Raji (cell line): ENCODE results near the gene PSAP.

Experiments used
- POLR2A ChIP-seq: IDR thresholded peaks from 2 replicates; pipeline ENCODE4 v1.6.1; 2011; ENCODE audit warnings: low read depth, low read length, control low read depth; ENCODE audit not compliant: insufficient read depth

The PSAP gene

DNA sequence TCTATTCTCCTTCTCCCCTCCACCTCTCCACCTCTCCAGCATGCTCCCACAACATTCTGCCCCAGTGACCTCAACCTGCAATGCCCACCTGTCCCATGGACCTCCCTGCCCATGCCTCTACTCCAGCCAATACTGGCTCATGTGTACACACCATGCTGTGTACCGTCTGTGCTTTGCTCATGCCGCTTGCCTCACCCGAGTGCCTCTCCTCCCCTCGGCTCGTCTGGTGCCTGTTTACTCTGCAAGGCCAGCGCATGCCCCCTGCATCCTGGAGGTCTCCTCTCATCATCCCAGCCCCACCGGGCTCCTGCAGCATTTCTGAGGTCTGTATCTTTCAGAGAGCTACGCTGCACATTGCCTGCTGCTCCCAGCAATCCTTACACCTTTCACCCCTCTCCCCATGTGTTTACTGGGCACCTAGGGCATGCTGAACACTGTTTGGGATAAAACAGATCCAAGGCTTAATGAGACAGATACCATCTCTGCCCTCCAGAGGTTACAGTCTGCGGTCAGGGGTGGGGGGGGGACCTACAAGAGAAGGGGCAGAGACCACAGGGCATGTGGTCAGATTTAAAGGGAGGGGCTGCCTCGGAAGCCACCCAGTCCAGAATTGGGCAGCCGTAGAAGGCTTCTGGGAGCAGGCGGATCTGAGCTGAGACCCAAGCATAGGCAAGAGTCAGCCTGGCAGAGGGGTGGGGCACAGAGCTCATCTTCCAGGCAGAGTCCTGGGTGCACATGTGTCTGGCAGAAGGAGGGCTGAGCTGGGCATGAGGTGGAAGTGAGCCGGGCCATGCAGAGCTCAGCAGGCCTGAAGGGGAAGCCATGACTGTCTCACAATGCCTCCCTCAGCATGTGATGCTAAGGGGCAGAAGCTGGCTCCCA, 29.6 kb upstream of the PSAP start:
- TF ChIP-seq POLR2A, result no peak

DNA sequence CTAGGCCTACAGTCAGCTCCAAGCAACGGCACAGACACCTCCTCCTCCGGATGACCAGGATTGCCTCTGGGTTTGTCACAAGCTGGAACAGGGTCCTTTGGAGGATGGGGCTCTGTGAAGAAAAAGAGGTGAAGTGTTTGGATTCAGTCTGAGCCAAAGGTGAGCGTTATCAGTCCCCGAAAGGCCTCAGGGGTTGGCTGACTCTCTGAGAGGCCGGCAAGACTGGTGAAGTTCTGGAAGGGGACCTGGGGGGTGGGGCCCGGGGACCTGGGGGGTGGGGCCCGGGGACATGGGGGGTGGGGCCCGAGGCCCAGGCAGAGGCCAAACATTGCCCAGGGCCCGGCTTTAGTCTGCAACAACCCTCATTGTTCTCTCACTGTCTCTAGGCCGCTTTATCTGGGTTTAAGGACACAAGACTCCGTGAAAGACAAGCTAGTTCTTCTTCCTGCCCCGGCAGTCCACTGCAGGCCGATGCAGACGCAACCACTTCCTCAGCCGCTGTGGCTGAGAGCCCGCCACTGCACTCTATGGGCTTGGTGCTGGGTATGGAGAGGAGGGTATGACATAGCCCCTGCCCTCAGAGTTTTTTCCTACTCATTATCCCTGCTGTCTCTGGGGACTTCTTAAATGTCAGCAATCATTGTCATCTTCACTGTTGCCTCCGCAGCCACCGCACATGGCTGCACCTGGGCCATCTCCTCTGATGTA, 27.4 kb upstream of the PSAP start:
- no peak for TF ChIP-seq POLR2A

DNA sequence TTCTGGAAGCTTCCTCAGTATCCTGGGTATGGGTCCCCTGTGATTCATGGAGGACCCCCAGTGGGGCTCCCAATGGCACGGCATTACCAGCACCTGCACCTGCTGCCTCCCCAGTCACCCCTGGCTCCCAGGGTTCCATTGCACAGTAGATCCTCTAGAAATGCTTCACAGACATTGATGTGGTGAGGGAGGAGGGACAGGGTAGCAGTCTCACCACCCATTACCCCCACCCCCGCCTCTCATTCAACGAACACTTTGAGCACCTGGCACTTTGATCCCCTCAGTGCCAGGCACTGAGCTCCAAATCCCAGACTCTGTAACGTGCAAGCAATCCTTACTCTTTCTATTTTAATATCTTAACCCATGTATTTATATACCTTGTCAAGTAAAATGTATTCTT, 26.8 kb upstream of the PSAP start:
- no peak for TF ChIP-seq POLR2A

DNA sequence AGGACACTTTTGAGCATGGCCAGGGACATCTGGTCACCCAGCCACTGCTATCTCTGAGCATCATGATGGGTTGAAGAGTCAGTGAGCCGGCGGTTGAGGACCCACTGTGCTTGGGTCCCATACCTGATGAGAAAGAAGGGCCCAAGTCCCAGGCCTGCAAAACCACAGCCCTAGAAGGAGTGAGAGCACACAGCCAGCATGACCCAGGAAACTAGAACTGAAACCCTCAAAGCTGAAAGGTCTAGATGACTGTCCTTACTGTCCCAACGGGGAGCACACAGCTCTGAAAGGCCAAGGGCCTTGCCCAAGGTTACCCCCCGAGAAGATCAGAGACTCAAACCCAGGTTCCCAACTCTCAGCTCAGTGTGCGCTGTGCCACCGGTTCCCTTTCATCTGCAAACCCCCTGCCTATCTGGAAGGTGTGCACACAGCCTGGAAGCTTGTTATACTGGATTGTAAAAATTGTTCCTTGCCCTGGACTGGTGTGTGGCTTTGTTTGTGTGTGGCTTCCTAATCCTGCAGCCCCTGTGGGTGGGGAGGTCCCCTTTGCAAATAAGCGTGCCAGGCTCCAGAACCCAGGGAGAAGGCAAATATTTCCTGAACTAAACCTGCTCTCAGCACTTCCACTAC, 22.6 kb upstream of the PSAP start:
- no peak for TF ChIP-seq POLR2A

DNA sequence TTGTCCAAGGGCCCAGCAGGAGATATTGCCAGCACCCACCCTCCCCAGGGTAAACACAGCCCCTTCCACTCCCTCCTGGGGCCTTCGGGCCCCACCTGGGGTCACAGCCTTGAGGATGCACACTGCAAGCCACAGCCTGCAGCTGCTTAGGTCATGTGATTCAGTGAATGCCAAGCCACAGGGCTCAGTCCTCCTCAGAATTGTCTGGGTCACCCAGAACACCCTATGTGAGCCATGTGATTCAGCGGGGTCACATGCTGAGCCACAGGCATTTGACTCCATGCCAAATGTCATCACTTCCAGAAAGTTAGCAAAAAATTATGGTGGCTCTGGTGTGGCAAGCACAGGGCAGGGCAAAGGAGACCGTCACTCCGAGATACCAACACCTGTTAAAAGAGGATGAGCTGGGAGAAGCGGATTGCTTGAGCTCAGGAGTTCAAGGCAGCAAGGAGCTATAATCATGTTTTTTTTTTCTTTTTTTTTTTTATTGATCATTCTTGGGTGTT, 17.2 kb upstream of the PSAP start:
- no peak for TF ChIP-seq POLR2A

DNA sequence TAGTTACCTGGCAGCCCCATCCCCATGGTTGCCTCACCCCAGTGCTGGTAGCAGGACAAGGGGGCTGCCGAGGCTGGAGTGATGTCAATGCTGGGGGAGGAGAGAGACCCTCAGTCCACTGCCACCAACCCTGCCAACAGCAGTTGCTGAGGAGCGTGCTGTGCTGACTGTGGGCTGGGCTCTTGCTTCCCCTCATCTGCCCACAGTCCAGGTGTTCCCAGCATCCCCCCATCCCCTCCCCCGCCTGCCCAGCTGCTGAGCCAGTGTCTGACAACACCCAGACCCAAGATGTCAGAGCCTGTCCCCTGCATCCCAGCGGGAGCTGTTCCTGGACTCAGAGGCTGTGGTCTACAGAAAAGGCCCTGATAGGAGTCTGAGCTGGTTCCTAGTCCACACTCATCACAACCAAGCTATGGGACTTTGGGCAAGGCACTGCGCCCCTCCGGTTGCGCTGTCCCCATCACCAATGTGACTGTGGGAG, 14.6 kb upstream of the PSAP start:
- TF ChIP-seq POLR2A, result no peak

DNA sequence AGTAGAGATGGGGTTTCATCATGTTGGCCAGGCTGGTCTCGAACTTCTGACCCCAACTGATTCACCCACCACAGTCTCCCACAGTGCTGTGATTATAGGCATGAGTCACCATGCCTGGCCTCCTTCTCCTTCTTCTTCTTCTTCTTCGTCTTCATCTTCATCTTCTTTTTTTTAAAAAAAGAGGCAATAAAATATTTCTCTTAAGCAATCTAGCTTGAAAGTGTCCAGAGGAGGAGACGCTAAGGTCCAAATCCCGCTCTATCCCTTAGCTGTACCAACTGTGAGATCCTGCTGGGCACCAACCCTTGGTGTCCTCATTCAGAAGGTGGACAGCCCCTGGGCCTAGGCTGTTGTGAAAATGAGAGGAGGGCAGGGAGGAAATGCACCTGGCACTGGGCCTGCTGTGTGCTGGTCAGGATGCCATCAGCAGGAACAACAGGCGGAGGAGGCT, 13.9 kb upstream of the PSAP start:
- no peak for TF ChIP-seq POLR2A

DNA sequence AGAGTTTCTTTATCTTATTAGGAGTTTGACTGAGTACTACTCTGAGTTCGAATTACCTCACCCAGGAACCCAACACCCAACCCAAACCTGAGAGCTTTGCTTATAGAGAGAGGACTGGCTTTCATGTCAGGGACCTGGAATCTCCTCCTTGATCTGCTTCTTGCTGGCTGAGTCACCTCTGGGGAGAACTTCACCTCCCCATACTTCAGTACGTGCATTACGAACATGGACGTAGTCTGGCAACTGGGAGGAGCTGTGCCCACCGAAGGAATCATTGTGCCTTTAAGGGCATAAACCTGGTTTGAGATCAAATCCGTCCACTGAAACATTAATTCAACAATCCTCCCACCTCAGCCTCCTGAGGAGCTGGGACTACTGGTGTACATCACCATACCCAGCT, 12.2 kb upstream of the PSAP start:
- TF ChIP-seq POLR2A, result no peak

DNA sequence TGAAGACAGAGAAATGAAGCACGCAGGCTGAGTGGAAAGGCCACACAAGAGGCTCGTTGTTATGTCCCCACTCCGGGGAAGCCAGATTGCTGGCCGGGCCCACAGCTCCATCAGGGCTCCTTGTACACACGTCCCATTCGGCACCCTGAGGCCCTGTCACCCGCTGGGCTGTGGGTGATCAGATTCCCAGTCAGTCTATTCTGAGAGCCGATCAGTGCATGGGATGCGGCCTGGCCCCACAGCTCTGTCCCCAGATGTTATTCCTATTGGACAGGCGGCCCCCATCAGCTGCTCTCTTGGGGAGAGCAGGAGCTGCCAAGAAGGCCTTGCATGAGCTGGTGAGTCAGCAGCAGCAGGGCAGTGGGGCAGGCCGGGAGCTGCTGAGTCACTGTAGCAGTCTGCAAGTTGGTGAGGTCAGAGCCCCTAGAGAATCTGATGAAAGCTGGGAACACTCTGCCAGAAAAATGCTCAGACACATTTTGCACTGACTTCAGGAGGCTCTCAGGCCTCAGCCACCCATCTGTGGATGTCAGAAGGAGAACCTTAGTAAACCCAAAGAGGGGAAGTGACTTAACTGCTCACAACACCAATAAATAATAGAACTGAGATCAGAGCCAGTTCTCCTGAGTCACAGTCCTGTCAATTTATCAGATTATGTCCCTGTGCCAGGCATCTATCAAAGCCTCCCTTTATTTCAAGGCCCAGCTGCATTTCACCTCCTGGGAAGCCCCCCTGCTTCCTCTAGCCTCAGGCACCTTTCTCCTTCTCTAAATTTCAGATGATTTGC, 9.4 kb upstream of the PSAP start:
- no peak for TF ChIP-seq POLR2A

DNA sequence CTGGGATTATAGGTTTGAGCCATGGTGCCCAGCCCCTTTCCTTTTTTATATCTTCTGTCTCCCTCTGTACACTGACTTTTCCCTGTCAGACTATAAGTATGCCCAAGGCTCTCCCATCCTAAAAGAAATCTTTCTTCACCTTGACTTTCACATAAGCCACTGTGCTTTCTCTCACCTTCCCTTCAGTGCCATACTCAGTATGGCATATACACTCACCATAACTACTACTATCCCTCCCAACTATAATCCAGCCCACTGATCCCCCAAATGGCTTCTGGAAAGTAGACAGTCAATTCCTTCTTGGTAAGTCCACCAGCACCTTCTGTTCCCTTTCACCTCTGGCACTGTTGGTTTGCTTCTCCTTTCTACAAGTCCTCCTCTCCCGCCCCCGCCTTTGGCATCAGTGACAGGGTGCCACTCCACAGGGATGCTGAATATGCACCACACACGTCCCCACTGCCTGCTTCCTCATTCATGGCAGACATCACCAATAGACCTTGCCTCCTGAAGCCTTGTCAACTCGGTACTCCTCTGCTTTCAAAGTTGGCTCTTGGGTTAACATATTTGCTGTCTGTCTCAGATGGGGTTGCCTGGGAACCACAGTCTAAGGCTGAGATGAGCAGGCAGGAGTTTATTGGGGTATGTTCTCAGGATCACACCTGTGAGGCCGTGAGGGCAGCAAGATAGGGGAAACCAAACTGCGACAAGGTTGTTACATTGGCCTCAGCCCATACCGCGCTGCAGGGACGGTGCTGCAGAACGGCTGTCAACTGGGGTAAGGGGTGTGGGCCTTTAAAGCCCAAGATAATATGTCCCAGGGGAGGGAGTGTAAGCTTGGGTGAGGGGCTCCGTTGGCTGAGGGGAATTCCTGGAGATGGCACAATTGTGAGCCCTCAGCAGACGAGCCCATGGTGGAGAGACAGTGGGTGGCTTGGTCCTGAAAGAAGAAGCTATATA, 7.2 kb upstream of the PSAP start:
- no peak for TF ChIP-seq POLR2A

DNA sequence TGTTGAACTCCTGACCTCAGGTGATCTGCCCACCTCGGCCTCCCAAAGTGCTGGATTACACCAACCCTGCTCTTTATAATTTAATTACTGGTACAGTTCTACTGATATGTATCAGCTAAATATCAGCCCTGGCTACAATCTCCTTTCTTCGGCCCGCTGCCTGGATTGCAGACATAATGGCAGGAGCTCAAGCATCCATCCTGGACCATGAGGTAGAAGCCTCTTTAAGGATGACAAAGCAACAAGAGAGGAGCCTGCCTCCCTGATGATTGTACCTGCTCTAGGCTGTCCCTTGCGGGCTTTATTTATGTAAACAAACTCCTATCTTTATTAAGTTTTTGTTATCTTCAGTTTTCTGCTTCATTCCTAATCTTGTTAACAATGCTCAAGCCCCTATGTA, 5.6 kb upstream of the PSAP start:
- TF ChIP-seq POLR2A, result no peak

DNA sequence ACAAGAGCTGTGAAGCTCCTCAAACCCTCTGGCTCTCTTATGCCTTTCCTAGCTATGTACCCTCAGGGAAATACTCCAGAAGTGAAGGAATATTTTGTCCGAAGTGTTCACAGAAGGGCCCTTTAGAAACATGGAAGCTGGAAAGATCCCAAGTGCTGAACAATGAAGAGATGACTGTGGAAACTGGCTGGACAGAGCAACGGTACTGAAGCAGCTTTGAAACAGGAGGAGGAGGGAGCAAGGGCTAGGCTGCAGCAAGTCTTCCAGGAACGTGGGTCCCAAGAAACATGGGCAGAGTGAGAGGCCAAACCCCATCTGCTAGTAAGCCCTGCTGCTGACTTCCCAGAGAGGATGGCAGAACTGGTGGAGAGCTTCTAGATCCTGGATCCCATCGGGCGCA, 3.0 kb upstream of the PSAP start:
- TF ChIP-seq POLR2A, result no peak

DNA sequence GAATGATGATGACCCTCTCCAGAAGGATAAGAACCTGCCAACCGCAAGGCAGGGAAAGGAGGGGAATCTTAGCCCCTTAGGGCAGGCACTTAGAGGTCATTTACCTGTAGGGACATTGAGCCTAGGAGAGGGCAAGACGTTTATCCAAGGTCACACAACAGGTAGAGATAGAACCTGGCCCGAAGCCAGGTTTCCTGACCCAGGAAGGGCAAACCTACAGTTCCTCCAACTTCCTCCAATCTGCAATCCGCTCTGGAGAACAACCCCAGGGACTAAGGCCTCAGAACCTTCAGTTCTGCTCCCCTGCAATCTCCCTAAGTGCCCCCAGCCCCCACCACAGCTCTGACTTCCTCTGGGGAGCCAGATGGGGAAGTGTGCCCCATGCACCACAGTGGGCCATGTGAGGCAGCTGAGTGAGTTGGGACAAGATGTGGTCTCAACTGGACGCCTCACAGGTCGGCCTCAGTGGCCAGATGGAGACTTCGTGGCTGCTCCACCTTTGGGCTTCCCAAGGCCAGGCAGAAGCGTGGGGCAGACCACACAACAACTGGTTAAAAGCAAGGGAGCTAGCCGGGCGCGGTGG, 1.4 kb upstream of the PSAP start:
- TF ChIP-seq POLR2A, result no peak
